Astrocyte of the spinal cord (primary cell): ENCODE data around the gene KIF23.

Experiments
- DNase-seq: peaks from one replicate; pipeline ENCODE4 v3.0.0; 2011; ENCODE audit warnings: low read depth, low spot score
- H3K4me3 ChIP-seq: 2 replicates; pipeline ENCODE4 v1.5.1; 2011; ENCODE audit warnings: low read depth, mild to moderate bottlenecking, low read length, moderate library complexity
- in situ Hi-C: cut with HindIII; loops from 2 replicates; pipeline ENCODE4 v1.10.0; 2017; ENCODE audit warnings: low sequenced_read_pairs
- TF ChIP-seq, protein P1 (sequence below): IDR thresholded peaks from 2 replicates; pipeline ENCODE4 v1.5.1; 2012; ENCODE audit warnings: low read depth, mild to moderate bottlenecking, low read length, inconsistent platforms

Gene KIF23

DNA sequence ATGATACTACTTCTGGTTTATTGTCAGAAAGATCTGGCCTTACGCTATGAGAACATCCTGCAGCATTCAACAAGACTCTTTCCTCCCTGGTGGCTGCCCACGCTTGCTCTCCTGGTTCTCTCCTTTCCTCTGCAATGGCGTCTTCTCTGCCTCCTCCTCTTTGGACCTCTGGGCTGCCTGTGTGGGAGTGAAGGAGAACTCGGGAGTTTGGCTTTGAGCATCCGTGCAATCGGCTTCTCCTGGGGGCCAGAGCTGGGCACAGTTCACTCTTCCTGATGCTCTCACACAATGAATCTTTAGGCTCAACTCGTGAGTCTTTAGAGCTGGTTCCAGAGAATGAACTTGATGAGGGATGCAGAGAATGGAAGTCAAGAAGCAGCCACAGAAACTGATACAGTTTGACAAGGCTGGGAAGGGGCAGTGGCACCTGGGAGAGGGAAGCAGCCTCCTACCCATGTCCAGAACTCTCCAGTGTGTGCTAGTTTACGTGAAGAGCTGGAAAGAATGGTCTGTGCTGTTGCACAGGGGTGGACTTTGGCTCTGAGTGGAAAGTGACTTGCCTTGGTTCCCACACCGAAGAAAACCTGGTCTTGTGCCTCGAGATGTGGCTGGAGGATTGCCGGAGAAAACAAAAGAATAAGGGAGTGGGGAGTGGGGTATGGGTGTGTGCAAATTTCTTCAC lies 76.3 kb downstream of the KIF23 start:
- in situ Hi-C loops: no loop called here
- H3K4me3 ChIP-seq: no peak overlapping the region
- TF ChIP-seq, protein P1, sequence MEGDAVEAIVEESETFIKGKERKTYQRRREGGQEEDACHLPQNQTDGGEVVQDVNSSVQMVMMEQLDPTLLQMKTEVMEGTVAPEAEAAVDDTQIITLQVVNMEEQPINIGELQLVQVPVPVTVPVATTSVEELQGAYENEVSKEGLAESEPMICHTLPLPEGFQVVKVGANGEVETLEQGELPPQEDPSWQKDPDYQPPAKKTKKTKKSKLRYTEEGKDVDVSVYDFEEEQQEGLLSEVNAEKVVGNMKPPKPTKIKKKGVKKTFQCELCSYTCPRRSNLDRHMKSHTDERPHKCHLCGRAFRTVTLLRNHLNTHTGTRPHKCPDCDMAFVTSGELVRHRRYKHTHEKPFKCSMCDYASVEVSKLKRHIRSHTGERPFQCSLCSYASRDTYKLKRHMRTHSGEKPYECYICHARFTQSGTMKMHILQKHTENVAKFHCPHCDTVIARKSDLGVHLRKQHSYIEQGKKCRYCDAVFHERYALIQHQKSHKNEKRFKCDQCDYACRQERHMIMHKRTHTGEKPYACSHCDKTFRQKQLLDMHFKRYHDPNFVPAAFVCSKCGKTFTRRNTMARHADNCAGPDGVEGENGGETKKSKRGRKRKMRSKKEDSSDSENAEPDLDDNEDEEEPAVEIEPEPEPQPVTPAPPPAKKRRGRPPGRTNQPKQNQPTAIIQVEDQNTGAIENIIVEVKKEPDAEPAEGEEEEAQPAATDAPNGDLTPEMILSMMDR: no peak
- no peak for DNase-seq

DNA sequence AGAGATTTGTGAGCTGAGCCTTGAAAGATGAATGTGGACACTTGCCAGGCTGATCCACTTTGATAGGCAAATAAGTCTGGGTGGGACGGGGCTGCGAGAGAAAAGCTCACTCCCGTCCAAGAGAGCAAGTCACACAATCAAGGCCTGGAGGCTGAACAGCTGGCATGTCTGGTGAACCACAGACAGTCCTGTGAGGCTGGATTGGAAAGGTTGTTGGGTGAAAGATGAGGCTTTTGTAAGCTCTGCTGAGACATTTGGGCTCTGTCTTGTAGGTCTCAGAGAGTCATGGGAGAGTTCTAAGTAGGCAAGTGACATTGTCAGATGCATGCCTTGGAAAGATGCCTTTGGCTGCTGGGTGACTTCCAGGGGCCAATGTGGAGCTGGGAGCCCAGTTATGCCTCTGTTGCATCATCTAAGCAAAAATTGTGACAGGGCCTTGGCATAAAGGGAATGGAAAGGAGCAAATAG lies 76.9 kb downstream of the KIF23 start:
- no peak overlapping the region for H3K4me3 ChIP-seq
- DNase-seq: no peak
- TF ChIP-seq, protein P1: no peak
- in situ Hi-C loops: no loop called here

GRCh38 chr15:69493406-69493805 lies 79.3 kb downstream of the KIF23 start:
- in situ Hi-C loops: no loop called here
- TF ChIP-seq, protein P1: no peak
- no peak for DNase-seq
- H3K4me3 ChIP-seq: no peak overlapping the region

GRCh38 chr15:69496001-69496400 lies 81.9 kb downstream of the KIF23 start:
- TF ChIP-seq, protein P1: no peak
- H3K4me3 ChIP-seq: no peak overlapping the region
- in situ Hi-C loops: no loop called here
- no peak for DNase-seq

DNA sequence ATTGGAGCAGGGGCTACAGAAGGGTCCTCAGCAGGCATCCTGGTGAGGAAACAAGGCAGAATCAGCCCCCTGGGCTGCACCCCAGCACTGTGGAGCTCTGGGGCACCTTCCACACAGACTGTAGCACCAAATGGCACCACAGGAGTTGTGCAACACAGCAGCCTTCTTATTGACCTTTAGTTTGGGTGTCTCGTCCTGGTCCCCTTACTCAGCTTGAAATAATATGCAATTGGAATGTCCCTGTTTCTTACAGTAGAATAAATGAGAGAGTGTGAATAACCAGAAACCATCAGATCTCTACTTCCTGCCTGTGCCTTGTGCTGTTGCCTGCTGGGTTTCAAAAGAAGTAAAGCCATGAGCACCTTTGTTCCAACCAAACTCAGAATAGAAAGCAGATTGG lies 82.9 kb downstream of the KIF23 start:
- H3K4me3 ChIP-seq: no peak overlapping the region

GRCh38 chr15:69497667-69498066 lies 83.5 kb downstream of the KIF23 start:
- no peak overlapping the region for H3K4me3 ChIP-seq
- TF ChIP-seq, protein P1: no peak
- DNase-seq: no peak
- in situ Hi-C loops: no loop called here

More for the DNA sequence above, 82.9 kb downstream of the KIF23 start:
- TF ChIP-seq, protein P1: no peak
- DNase-seq: no peak
- in situ Hi-C loops: no loop called here
